Suppressor macrophage (primary cell): ENCODE measurements around the gene LRRC41.
"Not testable (repeated sequence)": the region's sequence is repeated elsewhere in the genome, so short reads cannot be mapped to it uniquely, and the experiment has no call there.

ENCODE experiments used
- DNase-seq, 4 experiments: peaks; one replicate each; pipeline ENCODE4 v3.0.0-alpha.2; 2020 to 2022

LRRC41 gene

GRCh38 chr1:46284597-46285564, 18.5 kb downstream of the LRRC41 start:
- DNase-seq = no peak

GRCh38 chr1:46284058-46284457, 19.4 kb downstream of the LRRC41 start:
- DNase-seq = no peak

GRCh38 chr1:46281021-46281420, 22.4 kb downstream of the LRRC41 start:
- no peak for DNase-seq

- DNase-seq = no peak
These were observed 23.3 kb downstream of the LRRC41 start for GRCh38 chr1:46280092-46280491.

GRCh38 chr1:46278807-46279206, 24.6 kb downstream of the LRRC41 start:
- DNase-seq = no peak

- no peak for DNase-seq
These were observed 25.6 kb downstream of the LRRC41 start for GRCh38 chr1:46277658-46278373.

- DNase-seq = no peak
These were observed 28.4 kb downstream of the LRRC41 start for GRCh38 chr1:46275030-46275337.

GRCh38 chr1:46274225-46275029, 29.0 kb downstream of the LRRC41 start:
- no peak for DNase-seq

- DNase-seq = no peak
These were observed 34.8 kb downstream of the LRRC41 start for GRCh38 chr1:46268578-46268977.

- no peak for DNase-seq
These were observed 40.3 kb downstream of the LRRC41 start for GRCh38 chr1:46263146-46263545.

GRCh38 chr1:46262508-46262907, 40.9 kb downstream of the LRRC41 start:
- no peak for DNase-seq

GRCh38 chr1:46256523-46256922, 46.9 kb downstream of the LRRC41 start:
- DNase-seq = no peak

GRCh38 chr1:46254668-46255067, 48.7 kb downstream of the LRRC41 start:
- no peak for DNase-seq

- DNase-seq = peak in 3 of 4 experiments; percentile 12 to 43 (median 29)
These were observed 55.1 kb downstream of the LRRC41 start for GRCh38 chr1:46248122-46248920.

GRCh38 chr1:46247436-46248121, 55.8 kb downstream of the LRRC41 start, which contains the start of gene RAD54L:
Gene RAD54L (plus strand): TSS chr1:46247763. CDS start chr1:46248406, 643 bp downstream.
- DNase-seq = peak; percentile 98 to 99 (median 99)

- DNase-seq = peak; percentile 67 to 82 (median 74)
These were observed 56.6 kb downstream of the LRRC41 start for GRCh38 chr1:46246548-46247435.

GRCh38 chr1:46246136-46246535, 57.3 kb downstream of the LRRC41 start:
- DNase-seq = not testable (repeated sequence)

GRCh38 chr1:46244656-46245371, 58.6 kb downstream of the LRRC41 start:
- DNase-seq = peak; percentile 21 to 58 (median 48)

GRCh38 chr1:46243831-46244230, 59.6 kb downstream of the LRRC41 start:
- DNase-seq = not testable (repeated sequence)

GRCh38 chr1:46242918-46243317, 60.5 kb downstream of the LRRC41 start:
- DNase-seq = no peak
